Caco-2 (cell line): Measurements from ENCODE around the gene STK35. TPM values are rescaled to one million over a fixed set of nuclear protein-coding genes. Genes with fewer than 3 reads are reported as not detected.
A peak's percentile ranks its signal among the peaks of the same experiment; 100 is the strongest.

ENCODE experiments used
- BruUV-seq: library from RNA; stranded (reverse); fragments of 400-500 nt; replicated peaks from 2 replicates; lab custom pipeline; 2021; lab: Mats Ljungman, UMichigan
- CTCF ChIA-PET: fragments of 300-600 bp; sonication (Branson Sonifier 250); formaldehyde crosslinking; loops from one replicate; lab custom pipeline; 2022; ENCODE audit warnings: antibody characterized with exemption; lab: Charles Lee
- POLR2A ChIA-PET: fragments of 300-600 bp; sonication (Branson Sonifier 250); formaldehyde crosslinking; loops from one replicate; lab custom pipeline; 2022; ENCODE audit warnings: antibody characterized with exemption; lab: Charles Lee
- DNase-seq, 2 experiments: peaks; one replicate each; pipeline versions ENCODE4 v3.0.0 to v3.0.0-alpha.2; 2020 to 2022
- H3K27me3 ChIP-seq: replicated peaks from 2 replicates; pipeline ENCODE4 v1.6.0; 2011; ENCODE audit warnings: low read length; ENCODE audit not compliant: control insufficient read depth, insufficient read depth
- H3K36me3 ChIP-seq: 2 replicates; pipeline ENCODE4 v1.5.1; 2011; ENCODE audit warnings: low read length; ENCODE audit not compliant: control insufficient read depth, insufficient read depth
- H3K4me1 ChIP-seq: fragments of 250-450 bp; sonication (Bioruptor Pico); 2 replicates; pipeline ENCODE4 v1.5.1; 2020; ENCODE audit warnings: mild to moderate bottlenecking
- H3K4me3 ChIP-seq: 2 replicates; pipeline ENCODE4 v1.5.1; 2011; ENCODE audit warnings: low read depth, mild to moderate bottlenecking, control low read depth, low read length
- H3K9me3 ChIP-seq: fragments of 250-450 bp; sonication (Bioruptor Pico); 2 replicates; pipeline ENCODE4 v1.5.1; 2020; ENCODE audit warnings: mild to moderate bottlenecking, moderate library complexity
- H3K27ac Mint-ChIP-seq: one replicate; pipeline ENCODE4 v1.8.0; 2022; ENCODE audit warnings: mixed read lengths; ENCODE audit not compliant: unreplicated experiment
- H3K27me3 Mint-ChIP-seq: one replicate; pipeline ENCODE4 v1.8.0; 2022; ENCODE audit warnings: mixed read lengths; ENCODE audit not compliant: insufficient read depth, unreplicated experiment
- H3K36me3 Mint-ChIP-seq: one replicate; pipeline ENCODE4 v1.8.0; 2022; ENCODE audit warnings: mild to moderate bottlenecking, mixed read lengths; ENCODE audit not compliant: insufficient read depth, unreplicated experiment
- H3K4me1 Mint-ChIP-seq: one replicate; pipeline ENCODE4 v1.8.0; 2022; ENCODE audit warnings: low read depth, mixed read lengths; ENCODE audit not compliant: unreplicated experiment
- H3K4me3 Mint-ChIP-seq: one replicate; pipeline ENCODE4 v1.8.0; 2022; ENCODE audit warnings: mild to moderate bottlenecking, moderate library complexity, mixed read lengths; ENCODE audit not compliant: unreplicated experiment
- H3K9me3 Mint-ChIP-seq: one replicate; pipeline ENCODE4 v1.8.0; 2022; ENCODE audit warnings: mixed read lengths; ENCODE audit not compliant: unreplicated experiment
- intact Hi-C: fragments of 100-400 bp; cut with micrococcal nuclease; formaldehyde crosslinking; loops from one replicate; pipeline ENCODE4 v1.10.0; 2022; ENCODE audit not compliant: unreplicated experiment
- total RNA-seq: library from RNA; stranded (reverse); gene quantifications from 2 replicates; pipeline ENCODE4 v1.2.3, GENCODE V29; 2022
- TF ChIP-seq, protein P1 (sequence below), 2 experiments: fragments of 200-600 bp in 1 of 2; IDR thresholded peaks; 1 replicate in 1 of 2; 2 replicates in 1 of 2; pipeline versions ENCODE4 v1.5.1 to v1.8.0; 2011 to 2022; ENCODE audit warnings: antibody characterized with exemption in 1 of 2, control low read depth in 1 of 2, inconsistent platforms in 1 of 2, low read depth in 1 of 2, low read length in 1 of 2, mild to moderate bottlenecking in 1 of 2, moderate library complexity in 1 of 2; ENCODE audit not compliant: insufficient read depth in 1 of 2, severe bottlenecking in 1 of 2, unreplicated experiment in 1 of 2

STK35 gene
- total RNA-seq, 1 experiment from 2014 or later: 40.2 TPM

DNA sequence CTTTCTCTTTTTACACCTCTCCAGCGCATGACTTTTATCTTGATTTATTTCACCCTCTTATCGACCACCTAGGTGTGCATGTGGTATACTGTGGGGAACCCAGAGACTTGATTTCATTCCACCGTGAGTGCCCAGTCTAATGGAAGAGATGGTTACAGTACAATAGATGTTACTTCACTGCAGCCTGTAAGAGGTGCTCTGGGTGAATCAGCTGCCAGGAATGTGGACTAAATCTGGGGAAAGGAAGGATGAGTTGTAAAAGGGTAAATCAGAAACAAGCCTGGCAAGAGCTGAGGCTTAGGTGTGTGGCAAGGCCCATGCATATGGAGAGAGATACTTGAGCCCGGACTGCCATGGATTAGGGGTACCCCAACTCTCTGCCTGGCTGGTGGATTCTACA lies 7.4 kb downstream of the STK35 start:
- Mint-ChIP-seq H3K4me3 (no peak overlapping the region), H3K9me3 (no peaks in the 10 kb centered on the region), H3K36me3 (peaks cover 38% of the 10 kb centered on the region), H3K4me1 (peaks cover 21% of the 10 kb centered on the region), H3K27me3 (no peaks in the 10 kb centered on the region), H3K27ac (peak overlapping the region; percentile 57)
- Histone ChIP-seq H3K4me1 (peaks cover 9% of the 10 kb centered on the region; the same call in 1 of the 2 replicates), H3K36me3 (peaks cover 2% of the 10 kb centered on the region), H3K4me3 (no peak overlapping the region), H3K27me3 (no peaks in the 10 kb centered on the region), H3K9me3 (no peaks in the 10 kb centered on the region)
- ChIA-PET POLR2A (interaction anchor here (1.1 kb wide), 1 partner anchor 16 kb away, joined by 3 read pairs; no protein-coding TSS in a partner anchor), CTCF (interaction anchor here (2.1 kb wide), 1 partner anchor 16 kb away, joined by 4 read pairs; no protein-coding TSS in a partner anchor)
- DNase-seq: peak in 1 of 2 experiments; percentile 30
- no TSS peak for BruUV-seq
- intact Hi-C loops: no loop called here
- TF ChIP-seq, protein P1, sequence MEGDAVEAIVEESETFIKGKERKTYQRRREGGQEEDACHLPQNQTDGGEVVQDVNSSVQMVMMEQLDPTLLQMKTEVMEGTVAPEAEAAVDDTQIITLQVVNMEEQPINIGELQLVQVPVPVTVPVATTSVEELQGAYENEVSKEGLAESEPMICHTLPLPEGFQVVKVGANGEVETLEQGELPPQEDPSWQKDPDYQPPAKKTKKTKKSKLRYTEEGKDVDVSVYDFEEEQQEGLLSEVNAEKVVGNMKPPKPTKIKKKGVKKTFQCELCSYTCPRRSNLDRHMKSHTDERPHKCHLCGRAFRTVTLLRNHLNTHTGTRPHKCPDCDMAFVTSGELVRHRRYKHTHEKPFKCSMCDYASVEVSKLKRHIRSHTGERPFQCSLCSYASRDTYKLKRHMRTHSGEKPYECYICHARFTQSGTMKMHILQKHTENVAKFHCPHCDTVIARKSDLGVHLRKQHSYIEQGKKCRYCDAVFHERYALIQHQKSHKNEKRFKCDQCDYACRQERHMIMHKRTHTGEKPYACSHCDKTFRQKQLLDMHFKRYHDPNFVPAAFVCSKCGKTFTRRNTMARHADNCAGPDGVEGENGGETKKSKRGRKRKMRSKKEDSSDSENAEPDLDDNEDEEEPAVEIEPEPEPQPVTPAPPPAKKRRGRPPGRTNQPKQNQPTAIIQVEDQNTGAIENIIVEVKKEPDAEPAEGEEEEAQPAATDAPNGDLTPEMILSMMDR (IDR thresholded peaks at IDR 0.05; ENCODE audit: insufficient read depth in 1 of 2, low read depth in 1 of 2, low read length in 1 of 2, severe bottlenecking in 1 of 2, unreplicated experiment in 1 of 2): no peak

DNA sequence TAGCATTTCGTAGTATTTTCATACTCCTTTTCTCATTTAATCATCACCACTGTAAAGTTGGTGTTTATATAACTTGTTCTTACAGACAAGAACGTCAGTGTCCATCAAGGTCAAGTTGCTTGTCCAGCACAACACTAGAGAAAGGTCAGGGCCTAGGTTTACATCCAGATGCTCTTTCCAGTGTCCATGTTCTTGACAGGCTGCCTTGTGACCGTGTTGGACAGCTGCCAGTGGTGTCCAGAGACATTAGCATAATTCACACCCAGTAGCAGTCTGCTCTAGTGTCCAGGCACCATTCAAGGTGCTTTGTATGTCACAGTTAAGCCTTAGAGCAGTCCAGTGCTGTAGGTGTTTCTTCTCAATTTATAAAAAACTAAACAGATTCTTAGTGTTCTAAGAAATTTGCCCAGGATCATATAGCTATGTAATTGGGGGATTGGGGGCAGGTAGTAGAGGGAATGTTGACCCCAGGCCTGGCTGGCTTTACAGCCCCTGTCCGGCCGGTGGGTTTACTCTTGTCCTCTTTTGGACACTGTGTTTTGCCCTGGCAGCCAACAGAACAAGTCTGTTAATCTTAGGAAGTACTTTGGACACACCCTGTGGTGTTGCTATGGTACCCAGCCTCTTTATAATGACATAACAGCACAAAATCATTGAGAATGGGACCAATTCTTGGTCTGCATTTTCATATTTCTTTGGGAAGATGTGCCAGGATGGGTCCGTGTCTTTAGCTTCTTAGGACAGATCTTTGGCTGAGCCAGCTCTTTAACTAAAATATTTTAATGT lies 8.0 kb downstream of the STK35 start:
- H3K4me1 ChIP-seq: peaks cover 9% of the 10 kb centered on the region; the same call in 1 of the 2 replicates
- peaks cover 44% of the 10 kb centered on the region for H3K36me3 Mint-ChIP-seq
- intact Hi-C loops: loop anchor here (10.0 kb wide), 1 partner anchor 215 kb away; the partner anchor contains the start of gene SIRPA
- H3K9me3 ChIP-seq: no peaks in the 10 kb centered on the region
- BruUV-seq: no TSS peak
- H3K4me3 Mint-ChIP-seq: no peak overlapping the region
- TF ChIP-seq, protein P1 (IDR thresholded peaks at IDR 0.05; ENCODE audit: insufficient read depth in 1 of 2, low read depth in 1 of 2, low read length in 1 of 2, severe bottlenecking in 1 of 2, unreplicated experiment in 1 of 2): no peak
- DNase-seq: no peak
- ChIA-PET CTCF (interaction anchor here (2.1 kb wide), 1 partner anchor 16 kb away, joined by 4 read pairs; no protein-coding TSS in a partner anchor), POLR2A (interaction anchor here (1.1 kb wide), 1 partner anchor 15 kb away, joined by 3 read pairs; no protein-coding TSS in a partner anchor)
- H3K27ac Mint-ChIP-seq: peak overlapping the region; percentile 57
- H3K36me3 ChIP-seq: no peaks in the 10 kb centered on the region; the same call in none of the 2 replicates
- H3K4me3 ChIP-seq: no peak overlapping the region
- H3K27me3 Mint-ChIP-seq: no peaks in the 10 kb centered on the region
- no peaks in the 10 kb centered on the region for H3K9me3 Mint-ChIP-seq
- H3K4me1 Mint-ChIP-seq: peaks cover 21% of the 10 kb centered on the region
- H3K27me3 ChIP-seq: no peaks in the 10 kb centered on the region

DNA sequence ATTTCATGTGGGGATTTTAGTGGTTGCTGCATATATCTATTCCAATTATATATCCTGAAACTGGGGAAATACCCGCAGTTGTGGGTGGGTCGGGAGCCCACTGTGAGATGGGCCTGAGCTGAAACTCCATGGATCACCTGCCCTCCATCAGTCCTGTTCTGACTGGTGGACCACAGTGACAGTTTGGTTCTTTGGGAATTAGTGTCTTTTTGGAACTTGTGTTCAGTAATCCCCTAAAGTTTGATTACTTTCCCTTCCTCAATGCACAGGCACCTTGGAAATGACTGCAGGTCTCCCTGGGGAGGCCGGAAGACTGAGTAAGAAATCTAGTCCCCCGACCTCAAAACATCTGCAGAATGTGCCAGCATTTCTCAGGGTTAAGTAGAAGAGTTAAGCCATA lies 11.3 kb downstream of the STK35 start:
- CTCF ChIA-PET: no interaction called here
- TF ChIP-seq, protein P1 (IDR thresholded peaks at IDR 0.05; ENCODE audit: insufficient read depth in 1 of 2, low read depth in 1 of 2, low read length in 1 of 2, severe bottlenecking in 1 of 2, unreplicated experiment in 1 of 2): no peak
- BruUV-seq: no TSS peak
- no peaks in the 10 kb centered on the region for H3K27me3 ChIP-seq
- no peak overlapping the region for H3K27ac Mint-ChIP-seq
- no peaks in the 10 kb centered on the region for H3K9me3 Mint-ChIP-seq
- H3K4me3 Mint-ChIP-seq: no peak overlapping the region
- no peaks in the 10 kb centered on the region for H3K27me3 Mint-ChIP-seq
- DNase-seq: no peak
- H3K36me3 Mint-ChIP-seq: peaks cover 36% of the 10 kb centered on the region
- H3K9me3 ChIP-seq: no peaks in the 10 kb centered on the region
- no peak overlapping the region for H3K4me3 ChIP-seq
- POLR2A ChIA-PET: no interaction called here
- intact Hi-C loops: loop anchor here (10.0 kb wide), 1 partner anchor 218 kb away; the partner anchor contains the start of gene SIRPA
- peaks cover 2% of the 10 kb centered on the region; the same call in 1 of the 2 replicates for H3K36me3 ChIP-seq
- H3K4me1 ChIP-seq: peaks cover 9% of the 10 kb centered on the region; the same call in 1 of the 2 replicates
- peaks cover 12% of the 10 kb centered on the region for H3K4me1 Mint-ChIP-seq
